Lower leg skin (tissue), 4 donors: Measurements from ENCODE around the gene FBXO15. TPM values are rescaled to one million over a fixed set of nuclear protein-coding genes. Genes with fewer than 3 reads are reported as not detected.

ENCODE experiments used
- DNase-seq, 2 donors: peaks; one replicate each; pipeline ENCODE4 v3.0.0-alpha.2; 2019; ENCODE audit warnings: low spot score in 2 of 2
- H3K4me3 ChIP-seq: fragments of 200-600 bp; sonication (generic); 2 replicates; pipeline ENCODE4 v1.5.1; 2017; ENCODE audit warnings: mild to moderate bottlenecking, low read depth; ENCODE audit not compliant: poor library complexity, severe bottlenecking
- CTCF ChIP-seq, 3 donors: fragments of 450-650 bp; IDR thresholded peaks; one replicate each; pipeline ENCODE4 v1.5.1; 2016; ENCODE audit warnings: antibody characterized with exemption in 3 of 3, mild to moderate bottlenecking in 3 of 3, moderate library complexity in 2 of 3
- POLR2A ChIP-seq, 2 donors: fragments of 450-650 bp; IDR thresholded peaks; one replicate each; pipeline ENCODE4 v1.6.1; 2016 to 2017; ENCODE audit warnings: antibody characterized with exemption in 2 of 2, mild to moderate bottlenecking in 1 of 2, moderate library complexity in 1 of 2
- WGBS, 2 donors: methylation state at CpG; one replicate each; pipeline ENCODE4 v1.1.5; 2018; 5-methylcytosine and 5-hydroxymethylcytosine counted together
- intact Hi-C: fragments of 100-400 bp; cut with DNase I; formaldehyde crosslinking; loops from one replicate; pipeline ENCODE4 v1.15.0; 2023; ENCODE audit warnings: low total_unique reads
- total RNA-seq, 4 donors: library from RNA; depleted of rRNA; stranded (reverse); fragments of >200 nt; gene quantifications; one replicate each; pipeline ENCODE4 v1.1.0, GENCODE V29; 2016

FBXO15 gene
- total RNA-seq, 4 donors from 2014 or later: not detected

- intact Hi-C loops: no loop called here
- TF ChIP-seq POLR2A (IDR thresholded peaks at IDR 0.05): no peak
- no peak for TF ChIP-seq CTCF (IDR thresholded peaks at IDR 0.05)
- DNase-seq: no peak
- H3K4me3 ChIP-seq: no peak overlapping the region
Measured at GRCh38 chr18:74113711-74114110, 33.9 kb downstream of the FBXO15 start.

GRCh38 chr18:74110976-74111375 is 36.7 kb downstream of the FBXO15 start:
- no peak for DNase-seq
- H3K4me3 ChIP-seq: no peak overlapping the region
- WGBS, 2 donors: 89 to 91% methylated on average over 4 of the region's 4 CpGs
- TF ChIP-seq CTCF (IDR thresholded peaks at IDR 0.05) (no peak), POLR2A (IDR thresholded peaks at IDR 0.05) (no peak)
- intact Hi-C loops: no loop called here

GRCh38 chr18:74110149-74110548 is 37.5 kb downstream of the FBXO15 start:
- TF ChIP-seq CTCF (IDR thresholded peaks at IDR 0.05): no peak
- no peak for TF ChIP-seq POLR2A (IDR thresholded peaks at IDR 0.05)
- DNase-seq: no peak
- no peak overlapping the region for H3K4me3 ChIP-seq
- WGBS, 2 donors: 92 to 100% methylated on average over 1 of the region's 1 CpG
- intact Hi-C loops: no loop called here

- intact Hi-C loops: no loop called here
- 85 to 96% methylated on average over 2 of the region's 2 CpGs for WGBS, 2 donors
- no peak for TF ChIP-seq CTCF (IDR thresholded peaks at IDR 0.05)
- TF ChIP-seq POLR2A (IDR thresholded peaks at IDR 0.05): no peak
- no peak overlapping the region for H3K4me3 ChIP-seq
- DNase-seq: no peak
Measured at GRCh38 chr18:74108460-74108859, 39.2 kb downstream of the FBXO15 start.

GRCh38 chr18:74097803-74098202 is 49.8 kb downstream of the FBXO15 start:
- H3K4me3 ChIP-seq: no peak overlapping the region
- intact Hi-C loops: no loop called here
- DNase-seq: no peak
- TF ChIP-seq POLR2A (IDR thresholded peaks at IDR 0.05) (no peak), CTCF (IDR thresholded peaks at IDR 0.05) (no peak)
- WGBS, 2 donors: 79 to 81% methylated on average over 1 of the region's 1 CpG

GRCh38 chr18:74092922-74093321 is 54.7 kb downstream of the FBXO15 start:
- DNase-seq: no peak
- TF ChIP-seq POLR2A (IDR thresholded peaks at IDR 0.05) (no peak), CTCF (IDR thresholded peaks at IDR 0.05) (no peak)
- intact Hi-C loops: no loop called here
- 86 to 89% methylated on average over 3 of the region's 3 CpGs for WGBS, 2 donors
- H3K4me3 ChIP-seq: no peak overlapping the region
